Colonic mucosa (tissue), 4 donors: ENCODE data around the gene ACSS1. TPM values are rescaled to one million over a fixed set of nuclear protein-coding genes. Genes with fewer than 3 reads are reported as not detected.

ENCODE experiments used
- DNase-seq: peaks from one replicate; pipeline ENCODE4 v3.0.0-alpha.2; 2020
- H3K27ac ChIP-seq: fragments of 200-600 bp; one replicate; pipeline ENCODE4 v1.8.0; 2021
- H3K27me3 ChIP-seq: fragments of 200-600 bp; one replicate; pipeline ENCODE4 v1.8.0; 2021
- H3K36me3 ChIP-seq: fragments of 200-600 bp; one replicate; pipeline ENCODE4 v1.8.0; 2021
- H3K4me1 ChIP-seq: fragments of 200-600 bp; one replicate; pipeline ENCODE4 v1.8.0; 2021; ENCODE audit warnings: mild to moderate bottlenecking
- H3K4me3 ChIP-seq: fragments of 200-600 bp; one replicate; pipeline ENCODE4 v1.8.0; 2021
- H3K9ac ChIP-seq, 2 donors: one replicate each; pipeline ENCODE4 v1.7.0; 2013; ENCODE audit warnings: control low read depth in 2 of 2, low read depth in 2 of 2, low read length in 2 of 2
- H3K9me3 ChIP-seq: fragments of 200-600 bp; one replicate; pipeline ENCODE4 v1.8.0; 2021
- intact Hi-C: fragments of 100-400 bp; cut with DNase I; formaldehyde crosslinking; loops from one replicate; pipeline ENCODE4 v1.14.1; 2022
- total RNA-seq, 2 donors: library from RNA; stranded (reverse); fragmentation: NEBNext Ultra II Directional in 1 of 2; extraction: Animal tissue kit (Norgen Biotek cat#: 25700) in 1 of 2; gene quantifications; one replicate each; pipeline ENCODE4 v1.2.1, GENCODE V29; 2021
- TF ChIP-seq, protein P1 (sequence below): fragments of 200-600 bp; IDR thresholded peaks from one replicate; pipeline ENCODE4 v1.8.0; 2022; ENCODE audit warnings: antibody characterized with exemption, mild to moderate bottlenecking
- donor health status: healthy.
- donor health status: DM: no; HTN: no; CAD: no.
- donor health status: DM: no; HTN: no; CAD: no.

The ACSS1 gene
- total RNA-seq, 2 donors from 2014 or later = 29.0 to 32.0 TPM

DNA sequence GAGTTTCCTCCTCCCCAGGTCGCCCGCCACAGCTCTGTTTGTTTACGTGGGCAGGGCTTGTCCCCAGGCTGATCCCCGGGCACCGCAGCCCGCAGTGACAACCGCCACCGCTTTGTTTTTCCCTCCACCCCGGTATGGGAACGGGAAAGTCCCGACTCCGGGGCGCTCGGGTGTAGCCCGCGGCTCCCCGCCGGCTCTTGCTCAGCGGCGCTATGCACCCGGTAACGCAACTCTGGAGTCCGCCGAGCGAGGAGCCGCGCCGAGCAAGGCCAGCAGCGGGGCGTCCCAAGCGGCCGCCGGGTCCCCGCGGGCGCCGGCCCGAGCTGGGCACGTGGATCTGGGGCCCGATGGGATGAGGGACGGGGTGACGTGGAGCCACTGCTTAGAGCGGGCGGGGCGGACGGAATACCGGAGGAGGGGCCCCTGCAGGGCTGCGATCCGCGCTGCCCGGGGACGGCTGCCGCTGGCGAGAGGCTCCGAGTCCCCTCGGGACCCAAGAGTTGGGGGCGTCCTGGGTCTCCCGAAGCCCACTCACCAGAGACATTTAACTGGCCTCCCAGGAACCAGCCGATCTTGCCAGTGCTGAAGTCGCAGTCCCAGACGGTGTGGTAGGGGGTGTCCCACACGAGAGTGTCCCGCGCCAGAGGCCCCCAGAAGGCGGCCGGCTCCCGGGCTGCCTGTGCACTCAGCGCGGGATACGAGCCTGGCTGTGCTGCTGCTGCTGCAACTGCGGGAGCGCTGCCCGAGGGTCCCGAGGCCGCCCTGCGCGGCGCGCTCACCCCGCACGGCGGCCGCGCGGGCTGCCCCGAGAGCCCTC lies 497 bp downstream of the ACSS1 start:
- H3K27me3 ChIP-seq = no peaks in the 10 kb centered on the region
- peaks cover 13% of the 10 kb centered on the region for H3K4me1 ChIP-seq
- H3K9ac ChIP-seq = peak overlapping the region; percentile 92
- H3K36me3 ChIP-seq = no peaks in the 10 kb centered on the region
- TF ChIP-seq, protein P1, sequence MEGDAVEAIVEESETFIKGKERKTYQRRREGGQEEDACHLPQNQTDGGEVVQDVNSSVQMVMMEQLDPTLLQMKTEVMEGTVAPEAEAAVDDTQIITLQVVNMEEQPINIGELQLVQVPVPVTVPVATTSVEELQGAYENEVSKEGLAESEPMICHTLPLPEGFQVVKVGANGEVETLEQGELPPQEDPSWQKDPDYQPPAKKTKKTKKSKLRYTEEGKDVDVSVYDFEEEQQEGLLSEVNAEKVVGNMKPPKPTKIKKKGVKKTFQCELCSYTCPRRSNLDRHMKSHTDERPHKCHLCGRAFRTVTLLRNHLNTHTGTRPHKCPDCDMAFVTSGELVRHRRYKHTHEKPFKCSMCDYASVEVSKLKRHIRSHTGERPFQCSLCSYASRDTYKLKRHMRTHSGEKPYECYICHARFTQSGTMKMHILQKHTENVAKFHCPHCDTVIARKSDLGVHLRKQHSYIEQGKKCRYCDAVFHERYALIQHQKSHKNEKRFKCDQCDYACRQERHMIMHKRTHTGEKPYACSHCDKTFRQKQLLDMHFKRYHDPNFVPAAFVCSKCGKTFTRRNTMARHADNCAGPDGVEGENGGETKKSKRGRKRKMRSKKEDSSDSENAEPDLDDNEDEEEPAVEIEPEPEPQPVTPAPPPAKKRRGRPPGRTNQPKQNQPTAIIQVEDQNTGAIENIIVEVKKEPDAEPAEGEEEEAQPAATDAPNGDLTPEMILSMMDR = no peak
- H3K9me3 ChIP-seq = no peaks in the 10 kb centered on the region
- H3K27ac ChIP-seq = peak overlapping the region; percentile 94
- peak overlapping the region; percentile 63 for H3K4me3 ChIP-seq
- intact Hi-C loops = no loop called here
- peak; percentile 84 for DNase-seq

DNA sequence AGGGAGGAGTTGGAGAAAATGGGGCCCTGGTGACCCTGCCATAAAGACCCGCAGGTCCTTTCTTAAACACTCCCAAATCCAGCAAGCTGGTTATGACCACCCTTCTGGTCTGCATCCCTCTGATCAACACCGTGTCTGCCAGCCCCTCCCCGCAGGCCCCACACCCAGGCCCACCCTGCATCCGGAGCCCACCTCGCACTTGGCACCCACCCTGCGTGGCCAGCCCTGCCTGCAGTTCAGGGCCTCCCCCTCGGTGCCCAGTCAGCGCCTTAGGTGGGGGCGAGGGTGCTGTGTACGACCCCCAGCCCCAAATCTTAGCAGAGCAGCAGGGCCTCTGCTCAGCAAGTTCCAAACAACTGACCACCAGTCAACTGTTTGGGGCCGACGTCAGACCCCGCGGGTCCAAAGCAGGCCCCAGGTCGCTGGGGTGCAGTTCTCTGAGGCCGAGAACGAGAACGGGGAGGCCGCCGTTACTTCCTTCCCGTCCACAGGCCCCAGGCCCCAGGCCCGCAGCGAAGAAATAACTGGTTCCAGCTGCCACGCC lies 1.2 kb downstream of the ACSS1 start:
- Histone ChIP-seq H3K4me3 (peak overlapping the region; percentile 63), H3K9me3 (no peaks in the 10 kb centered on the region), H3K9ac (peak overlapping the region; percentile 92), H3K4me1 (peaks cover 13% of the 10 kb centered on the region), H3K27me3 (no peaks in the 10 kb centered on the region), H3K36me3 (no peaks in the 10 kb centered on the region), H3K27ac (peak overlapping the region; percentile 94)
- intact Hi-C loops = no loop called here
- no peak for DNase-seq
- TF ChIP-seq, protein P1 = no peak

DNA sequence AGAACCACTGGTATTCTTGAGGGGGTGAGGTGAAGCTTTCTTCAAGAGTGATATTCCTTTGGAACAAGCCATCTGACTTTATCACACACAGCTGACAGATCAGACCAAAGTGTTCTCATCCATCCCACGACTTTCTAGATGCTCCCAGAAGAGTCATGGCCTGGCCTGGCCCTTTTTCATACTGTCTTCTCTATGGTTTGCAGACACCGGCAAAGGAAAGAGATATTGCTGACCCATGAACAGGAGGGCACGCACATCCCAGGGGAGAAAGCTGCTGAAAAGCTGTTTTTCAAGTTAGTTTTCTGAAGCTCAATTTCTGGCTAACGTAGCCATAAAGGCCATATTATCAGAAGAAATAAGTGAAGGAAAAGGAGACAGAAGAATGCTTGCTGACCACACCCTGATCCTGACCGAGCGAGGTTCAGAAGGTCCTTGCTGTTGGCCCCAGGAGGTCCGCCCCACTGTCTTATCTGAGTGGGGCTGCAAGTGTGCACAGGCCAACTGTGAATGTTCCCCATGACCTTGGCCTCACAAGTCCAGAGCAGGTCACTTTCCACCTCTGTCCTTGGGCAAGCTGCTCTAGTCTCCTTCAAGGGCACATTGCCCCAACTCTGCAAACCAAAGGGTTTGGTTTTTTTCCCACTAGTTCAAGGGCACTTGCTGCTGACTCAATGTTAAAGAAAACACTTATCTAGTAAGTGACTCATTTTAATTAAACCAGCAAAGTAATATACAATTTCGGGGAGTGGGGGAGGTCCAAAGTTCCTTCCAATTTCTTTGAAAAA lies 2.0 kb downstream of the ACSS1 start:
- intact Hi-C loops = no loop called here
- peak overlapping the region; percentile 92 for H3K9ac ChIP-seq
- TF ChIP-seq, protein P1 = no peak
- H3K9me3 ChIP-seq = no peaks in the 10 kb centered on the region
- no peak overlapping the region for H3K4me3 ChIP-seq
- peak overlapping the region; percentile 94 for H3K27ac ChIP-seq
- no peaks in the 10 kb centered on the region for H3K27me3 ChIP-seq
- H3K4me1 ChIP-seq = peaks cover 13% of the 10 kb centered on the region
- H3K36me3 ChIP-seq = no peaks in the 10 kb centered on the region
- DNase-seq = peak; percentile 59

DNA sequence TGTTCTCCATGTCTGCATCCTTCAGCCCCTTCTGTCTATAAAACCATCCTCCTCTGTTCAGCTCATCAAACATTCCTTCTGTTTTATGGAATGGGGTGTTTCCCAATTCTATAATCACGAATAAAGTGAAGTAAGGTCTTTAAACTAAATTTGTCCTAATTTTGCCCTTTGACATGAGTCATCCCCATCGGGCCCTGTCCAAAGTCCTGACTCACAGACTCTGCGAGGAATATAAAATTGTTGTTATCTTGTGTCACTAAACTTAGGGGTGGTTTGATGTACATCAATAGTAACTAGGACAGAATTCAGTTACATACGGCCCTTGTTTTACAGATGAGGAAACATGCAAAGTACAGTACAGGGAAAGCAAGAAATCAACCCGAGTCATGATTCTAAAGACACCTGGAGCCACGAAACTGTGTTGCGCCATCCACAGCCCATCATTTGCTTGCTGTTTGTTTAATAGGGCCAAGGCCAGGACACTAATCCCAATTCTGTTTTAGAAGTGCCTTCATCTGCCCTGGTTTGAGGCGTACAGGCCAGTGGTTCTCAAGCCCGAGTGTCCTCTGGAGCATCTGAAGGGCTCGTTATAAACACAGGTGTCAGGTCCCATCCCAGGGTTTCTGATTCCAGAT lies 2.8 kb downstream of the ACSS1 start:
- Histone ChIP-seq H3K9me3 (no peaks in the 10 kb centered on the region), H3K36me3 (no peaks in the 10 kb centered on the region), H3K4me1 (peaks cover 13% of the 10 kb centered on the region), H3K9ac (no peak overlapping the region), H3K4me3 (no peak overlapping the region), H3K27me3 (no peaks in the 10 kb centered on the region), H3K27ac (no peak overlapping the region)
- TF ChIP-seq, protein P1 = no peak
- intact Hi-C loops = no loop called here
- DNase-seq = no peak
